Measurements from ENCODE around the gene SPNS1.
"Not testable (repeated sequence)": the region's sequence is repeated elsewhere in the genome, so short reads cannot be mapped to it uniquely, and the experiment has no call there.

SPNS1 gene

DNA sequence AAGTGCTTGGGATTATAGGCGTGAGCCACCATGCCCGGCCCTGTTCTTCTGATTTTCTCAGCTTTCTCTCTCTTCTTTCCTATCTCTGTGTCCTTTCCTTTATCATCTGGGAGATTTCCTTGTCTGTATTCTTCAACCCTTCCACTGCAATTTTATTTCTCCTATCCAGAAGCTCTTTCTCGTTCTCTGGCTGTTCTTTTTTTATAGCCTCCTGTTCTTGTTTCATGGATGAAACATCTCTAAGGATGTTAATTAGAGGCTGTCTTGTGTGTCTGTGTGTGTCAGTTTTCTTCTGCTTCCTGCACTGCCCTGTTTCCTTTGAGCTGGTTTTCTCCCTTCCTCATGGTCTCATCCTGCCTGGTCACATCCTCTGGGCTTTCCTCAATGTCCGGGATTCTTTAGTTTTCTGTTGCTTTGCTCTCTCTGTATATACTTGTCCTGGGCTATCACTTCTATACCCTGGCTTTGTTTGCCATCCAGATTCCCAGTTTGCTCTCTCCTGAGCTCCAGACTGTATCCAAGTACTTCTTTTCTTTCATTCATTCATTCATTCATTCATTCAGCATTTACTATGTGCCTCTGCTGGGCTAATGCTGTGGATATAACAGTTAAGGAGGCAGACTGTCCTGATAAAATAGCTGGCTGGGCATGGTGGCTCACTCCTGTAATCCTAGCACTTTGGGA lies 12.7 kb downstream of the SPNS1 start:
- DNase-seq (ENCODE audit: low read depth, low spot score): no peak

DNA sequence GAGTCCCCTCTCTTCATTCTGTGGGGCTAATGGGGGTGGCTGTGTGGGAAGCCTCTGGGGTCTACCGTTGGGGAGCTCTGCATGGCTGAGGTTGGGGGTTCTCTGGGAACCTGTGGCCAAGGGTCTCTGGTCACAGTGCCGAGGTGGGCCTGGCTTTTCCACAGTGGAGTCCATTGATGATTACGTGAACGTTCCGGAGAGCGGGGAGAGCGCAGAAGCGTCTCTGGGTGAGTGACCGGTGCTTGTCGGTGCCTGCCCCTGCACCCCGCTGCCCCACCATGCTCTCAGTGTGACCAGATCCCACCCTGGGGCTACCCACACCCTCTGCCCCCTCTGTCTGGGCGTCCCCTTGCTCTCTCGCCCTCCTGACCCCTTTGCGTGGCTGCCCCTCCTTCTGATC lies 14.8 kb downstream of the SPNS1 start:
- DNase-seq (ENCODE audit: low read depth, low spot score): no peak

DNA sequence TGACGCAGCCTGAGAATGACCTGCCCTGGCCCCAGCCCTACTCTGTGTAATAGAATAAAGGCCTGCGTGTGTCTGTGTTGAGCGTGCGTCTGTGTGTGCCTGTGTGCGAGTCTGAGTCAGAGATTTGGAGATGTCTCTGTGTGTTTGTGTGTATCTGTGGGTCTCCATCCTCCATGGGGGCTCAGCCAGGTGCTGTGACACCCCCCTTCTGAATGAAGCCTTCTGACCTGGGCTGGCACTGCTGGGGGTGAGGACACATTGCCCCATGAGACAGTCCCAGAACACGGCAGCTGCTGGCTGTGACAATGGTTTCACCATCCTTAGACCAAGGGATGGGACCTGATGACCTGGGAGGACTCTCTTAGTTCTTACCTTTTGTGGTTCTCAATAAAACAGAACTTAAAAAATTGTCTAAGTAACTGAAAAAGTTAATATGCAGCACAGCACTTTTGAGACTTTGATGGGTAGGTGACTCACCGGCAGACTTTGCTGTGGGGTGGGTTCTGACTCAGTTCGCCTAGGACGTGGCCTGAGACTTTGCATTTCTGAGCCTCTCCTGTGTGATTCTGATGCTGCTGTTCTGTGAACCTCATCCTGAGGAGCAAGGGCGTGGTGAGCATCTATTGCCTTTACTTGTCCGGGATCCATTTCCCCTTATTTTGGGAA lies 15.9 kb downstream of the SPNS1 start:
- no peak for DNase-seq (ENCODE audit: low read depth, low spot score)

DNA sequence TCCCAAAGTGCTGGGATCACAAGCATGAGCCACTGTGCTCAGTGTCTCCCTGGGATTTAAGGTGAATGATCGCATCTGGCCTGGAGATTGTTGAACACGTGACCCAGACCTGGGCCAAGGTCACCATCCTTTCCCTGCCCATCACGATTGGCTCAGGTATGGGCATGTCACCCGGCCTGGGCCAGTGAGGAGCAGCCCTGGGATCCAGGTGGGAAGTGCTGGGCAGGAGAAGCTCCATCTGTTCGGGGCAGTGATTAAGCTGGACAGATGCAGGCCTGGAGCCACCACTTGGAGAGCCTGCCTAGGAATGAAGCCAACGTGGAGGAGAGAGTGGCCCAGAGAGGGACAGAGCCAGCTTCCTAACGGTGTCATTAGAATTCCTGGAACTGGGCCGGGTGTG lies 17.1 kb downstream of the SPNS1 start:
- DNase-seq (ENCODE audit: low read depth, low spot score): no peak

DNA sequence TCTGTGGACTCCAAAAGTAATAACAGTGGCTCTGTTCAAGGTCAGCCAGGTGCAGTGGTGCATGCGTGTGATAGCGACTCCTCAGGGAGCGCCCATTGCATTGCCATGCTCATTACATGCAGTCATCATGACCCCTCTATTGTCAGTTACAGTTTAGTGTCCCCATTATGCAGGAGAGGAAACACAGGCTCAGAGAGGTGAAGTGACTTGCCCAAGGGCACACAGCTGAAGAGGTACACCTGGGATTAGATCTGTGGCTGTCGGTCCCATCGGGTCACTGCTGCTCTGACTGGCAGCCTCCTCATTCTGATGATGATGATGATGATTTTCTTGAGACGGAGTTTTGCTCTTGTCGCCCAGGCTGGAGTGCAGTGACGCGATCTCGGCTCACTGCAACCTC lies 17.9 kb downstream of the SPNS1 start:
- no peak for DNase-seq (ENCODE audit: low read depth, low spot score)

- DNase-seq (ENCODE audit: low read depth, low spot score): no peak
Measured at GRCh38 chr16:28998837-28999236, 24.3 kb downstream of the SPNS1 start.

- DNase-seq (ENCODE audit: low read depth, low spot score): no peak
Measured at GRCh38 chr16:28999577-28999976, 25.0 kb downstream of the SPNS1 start.

DNA sequence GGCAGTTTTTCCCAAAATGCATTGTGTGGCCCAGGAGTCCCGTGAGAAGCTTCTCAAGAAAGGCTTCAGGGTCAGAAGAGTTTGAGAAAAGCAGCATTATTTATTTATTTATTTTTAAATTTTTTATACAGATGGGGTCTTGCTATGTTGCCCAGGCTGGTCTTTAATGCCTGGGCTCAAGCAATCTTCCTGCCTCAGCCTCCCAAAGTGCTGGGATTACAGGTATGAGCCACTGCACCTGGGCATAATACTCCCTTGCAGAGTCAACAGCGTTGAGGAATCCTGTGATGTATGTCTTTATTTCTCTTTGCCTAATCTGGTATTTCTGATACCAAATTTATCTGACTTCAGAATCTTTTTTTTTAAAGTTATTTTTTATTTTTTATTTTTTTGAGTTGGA lies 25.4 kb downstream of the SPNS1 start:
- DNase-seq (ENCODE audit: low read depth, low spot score): no peak

- DNase-seq (ENCODE audit: low read depth, low spot score): not testable (repeated sequence)
Measured at GRCh38 chr16:29004496-29005139, 30.0 kb downstream of the SPNS1 start.

DNA sequence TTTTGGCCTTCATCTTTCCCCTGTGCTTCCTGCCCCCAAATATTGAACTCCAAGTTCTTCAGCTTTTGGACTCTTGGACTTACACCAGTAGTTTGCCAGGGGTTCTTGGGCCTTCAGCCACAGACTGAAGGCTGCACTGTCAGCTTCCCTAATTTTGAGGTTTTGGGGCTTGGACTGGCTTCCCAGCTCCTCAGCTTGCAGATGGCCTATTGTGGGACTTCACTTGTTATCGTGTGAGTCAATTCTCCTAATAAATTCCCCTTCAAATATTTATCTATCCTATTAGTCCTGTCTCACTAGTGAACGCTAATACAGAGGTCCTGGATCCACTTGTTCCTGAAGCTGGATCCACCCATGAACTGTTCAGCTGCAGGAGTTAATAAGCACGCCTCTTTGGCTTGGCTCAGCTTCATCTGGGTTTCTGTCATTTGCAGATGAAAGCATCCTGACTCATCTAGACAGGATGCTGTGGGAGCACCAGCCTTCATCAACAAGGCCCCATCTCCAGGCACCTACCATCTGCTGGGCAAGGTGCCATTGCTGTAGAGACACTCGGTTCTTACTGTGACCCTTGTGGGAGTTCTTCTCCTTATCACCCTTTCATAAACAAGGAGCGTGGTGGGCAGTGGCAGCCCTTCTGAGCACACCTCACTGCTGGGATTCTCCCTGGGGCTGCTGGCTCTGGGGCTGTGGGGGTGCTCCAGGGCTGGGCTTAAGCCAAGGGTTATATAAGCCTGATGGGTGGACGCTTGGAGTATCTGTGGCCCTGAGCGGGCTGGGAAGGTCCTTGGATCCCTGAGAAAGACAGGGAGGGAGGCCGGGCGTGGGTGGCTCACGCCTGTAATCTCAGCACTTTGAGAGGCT lies 33.4 kb downstream of the SPNS1 start:
- no peak for DNase-seq (ENCODE audit: low read depth, low spot score)

DNA sequence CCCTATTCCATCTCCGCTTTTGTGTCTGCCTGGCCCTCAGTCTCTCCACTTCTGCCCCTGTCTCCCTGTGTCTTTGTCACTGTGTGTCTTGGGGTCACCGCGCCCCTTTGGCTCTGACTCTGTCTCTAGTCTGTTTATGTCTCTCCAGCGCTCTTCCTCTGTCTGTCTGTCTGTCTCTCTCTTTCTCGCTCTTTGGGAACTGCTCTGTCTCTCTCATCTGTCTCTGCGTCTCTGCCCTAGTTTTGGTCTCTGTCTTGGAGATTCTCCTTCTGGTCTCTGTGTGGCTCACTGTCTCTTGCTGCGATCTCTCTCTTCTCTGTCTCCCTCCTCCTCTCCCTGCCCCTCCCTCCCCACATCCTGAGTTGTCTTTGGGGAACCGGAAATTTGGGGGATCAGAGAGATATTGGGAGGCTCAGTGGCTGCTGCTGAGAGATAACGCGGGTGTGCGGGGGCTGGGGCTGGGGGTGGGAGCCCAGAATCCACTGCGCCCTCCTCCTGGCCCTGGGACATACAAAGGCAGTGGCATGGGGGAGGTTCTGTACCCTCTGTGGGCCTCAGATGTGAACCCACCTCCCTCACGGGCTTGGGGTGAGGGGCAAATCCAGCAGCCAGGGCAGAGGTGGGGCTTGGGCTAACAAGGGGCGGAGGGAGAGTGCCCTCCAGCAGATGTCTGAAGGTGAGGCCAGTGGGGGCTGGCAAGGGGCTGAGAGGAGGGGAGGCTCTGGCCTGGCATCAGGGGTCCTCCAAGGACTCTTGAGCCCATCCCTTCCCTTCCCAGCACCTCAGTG lies 34.7 kb downstream of the SPNS1 start:
- DNase-seq (ENCODE audit: low read depth, low spot score): no peak

DNA sequence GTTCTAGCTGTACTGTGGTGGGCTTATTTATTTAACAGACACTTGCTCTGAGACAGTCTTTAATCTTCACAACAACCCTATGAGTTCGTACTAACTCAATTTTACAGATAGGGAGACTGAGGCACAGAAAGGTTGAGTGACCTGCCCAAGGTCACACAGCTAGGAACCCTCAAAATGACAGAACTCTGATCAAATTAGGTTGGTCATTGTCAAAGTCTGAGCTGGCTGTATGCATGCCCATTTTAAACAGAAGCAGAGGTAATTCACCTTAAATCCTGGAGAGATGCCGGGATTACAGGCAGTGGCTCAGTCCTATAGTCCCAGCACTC lies 35.2 kb downstream of the SPNS1 start:
- DNase-seq (ENCODE audit: low read depth, low spot score): no peak

GRCh38 chr16:29011112-29011511 lies 36.5 kb downstream of the SPNS1 start:
- DNase-seq (ENCODE audit: low read depth, low spot score): no peak

DNA sequence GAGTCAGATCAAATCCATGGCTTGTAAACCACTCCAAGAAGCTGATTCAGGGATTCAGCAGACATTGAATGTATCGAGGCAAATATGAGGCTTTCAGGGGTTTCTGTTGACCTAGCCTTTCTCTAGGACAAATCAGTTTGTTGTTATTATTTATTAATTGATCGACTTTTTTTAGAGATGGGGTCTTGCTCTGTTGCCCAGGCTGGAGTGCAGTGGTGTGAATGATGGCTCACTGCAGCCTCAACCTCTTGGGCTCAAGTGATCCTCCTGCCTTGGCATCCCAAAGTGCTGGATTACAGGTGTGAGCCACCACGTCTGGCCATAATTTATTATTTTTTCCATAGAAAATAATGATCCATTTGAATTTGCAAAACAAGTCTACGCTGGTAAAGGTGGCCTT lies 37.3 kb downstream of the SPNS1 start:
- no peak for DNase-seq (ENCODE audit: low read depth, low spot score)

DNA sequence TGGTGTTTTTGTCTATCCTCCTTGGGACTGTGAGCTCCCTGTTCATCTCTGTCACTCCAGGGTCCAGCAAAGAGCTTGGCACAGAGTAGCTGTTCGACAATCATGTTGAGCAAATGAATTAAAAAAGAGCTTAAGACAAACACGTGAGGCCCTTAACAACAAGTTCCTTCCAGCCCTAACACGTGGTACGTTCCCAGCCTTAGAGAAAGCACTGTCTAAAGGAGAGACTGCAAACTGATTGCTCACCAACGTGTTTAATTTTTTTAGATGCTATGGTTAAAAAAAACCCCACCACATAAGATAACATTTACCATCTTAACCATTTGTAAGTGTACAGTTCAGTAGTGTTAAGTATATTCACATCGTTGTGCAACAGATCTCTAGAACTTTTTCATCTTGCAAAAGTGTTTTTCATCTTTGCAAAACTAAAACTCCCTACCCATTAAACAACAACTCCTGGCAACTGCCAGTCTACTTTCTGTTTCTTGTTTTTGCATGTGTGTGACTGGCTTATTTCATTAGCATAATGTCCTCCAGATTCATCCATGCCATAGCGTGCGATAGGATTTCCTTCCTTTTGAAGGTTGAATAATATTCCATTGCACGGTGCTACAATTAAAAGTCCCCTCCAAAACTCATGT lies 38.5 kb downstream of the SPNS1 start:
- DNase-seq (ENCODE audit: low read depth, low spot score): no peak

DNA sequence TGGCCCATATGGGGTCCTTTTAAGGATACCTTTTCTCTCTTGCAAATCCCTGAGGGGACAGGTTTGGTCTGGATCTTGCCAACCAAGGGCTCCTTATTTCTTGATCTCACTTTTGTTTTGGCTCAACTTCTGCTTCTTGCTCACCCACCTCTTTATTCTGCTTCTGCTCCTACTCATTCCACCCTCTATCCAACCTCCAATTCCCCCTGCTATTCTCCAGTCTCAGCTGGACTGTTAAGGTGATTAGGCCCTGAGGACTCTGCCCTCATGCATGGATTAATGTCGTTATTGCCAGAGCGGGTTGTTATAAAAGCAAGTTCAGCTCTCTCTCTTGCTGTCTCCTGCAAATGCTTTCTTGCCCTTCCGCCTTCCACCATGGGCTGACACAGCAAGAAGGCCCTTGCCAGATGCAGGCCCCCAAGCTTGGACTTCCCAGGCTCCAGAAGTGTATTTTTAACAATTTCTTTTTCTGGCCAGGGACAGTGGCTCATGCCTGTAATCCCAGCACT lies 40.0 kb downstream of the SPNS1 start:
- DNase-seq (ENCODE audit: low read depth, low spot score): no peak

GRCh38 chr16:29022196-29022595 lies 47.6 kb downstream of the SPNS1 start:
- DNase-seq (ENCODE audit: low read depth, low spot score): no peak

- no peak for DNase-seq (ENCODE audit: low read depth, low spot score)
Measured at GRCh38 chr16:29023279-29024277, 49.0 kb downstream of the SPNS1 start.

DNA sequence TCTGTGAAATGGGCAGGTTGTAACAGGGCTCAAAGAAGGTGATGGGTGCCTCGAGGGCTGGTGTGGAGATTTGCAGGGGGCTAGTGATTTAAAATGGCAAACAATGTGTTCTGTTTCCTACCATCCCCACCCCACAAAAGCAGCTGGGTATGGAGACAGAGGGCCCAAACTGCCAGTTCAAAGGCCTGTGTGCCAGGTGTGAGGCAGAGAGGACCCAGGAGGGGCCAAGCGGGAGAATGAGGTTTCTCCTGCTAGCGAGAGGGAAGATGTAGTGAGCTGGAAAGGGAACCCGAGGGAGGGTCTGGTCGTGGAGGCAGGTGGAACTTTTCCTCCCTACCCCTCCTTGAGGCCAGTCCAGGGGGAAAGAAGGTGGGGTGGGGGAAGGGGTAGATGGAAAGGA lies 49.7 kb downstream of the SPNS1 start:
- no peak for DNase-seq (ENCODE audit: low read depth, low spot score)

GRCh38 chr16:29025218-29025617 lies 50.6 kb downstream of the SPNS1 start:
- DNase-seq (ENCODE audit: low read depth, low spot score): no peak

Measured in iPS DF 19.7 (cell line).